ENCODE results near the gene KCNN3. TPM values are rescaled to one million over a fixed set of nuclear protein-coding genes. Genes with fewer than 3 reads are reported as not detected.

The KCNN3 gene
- polyA plus RNA-seq, 6 donors from 2014 or later: 0.03 TPM; not detected in 5

DNA sequence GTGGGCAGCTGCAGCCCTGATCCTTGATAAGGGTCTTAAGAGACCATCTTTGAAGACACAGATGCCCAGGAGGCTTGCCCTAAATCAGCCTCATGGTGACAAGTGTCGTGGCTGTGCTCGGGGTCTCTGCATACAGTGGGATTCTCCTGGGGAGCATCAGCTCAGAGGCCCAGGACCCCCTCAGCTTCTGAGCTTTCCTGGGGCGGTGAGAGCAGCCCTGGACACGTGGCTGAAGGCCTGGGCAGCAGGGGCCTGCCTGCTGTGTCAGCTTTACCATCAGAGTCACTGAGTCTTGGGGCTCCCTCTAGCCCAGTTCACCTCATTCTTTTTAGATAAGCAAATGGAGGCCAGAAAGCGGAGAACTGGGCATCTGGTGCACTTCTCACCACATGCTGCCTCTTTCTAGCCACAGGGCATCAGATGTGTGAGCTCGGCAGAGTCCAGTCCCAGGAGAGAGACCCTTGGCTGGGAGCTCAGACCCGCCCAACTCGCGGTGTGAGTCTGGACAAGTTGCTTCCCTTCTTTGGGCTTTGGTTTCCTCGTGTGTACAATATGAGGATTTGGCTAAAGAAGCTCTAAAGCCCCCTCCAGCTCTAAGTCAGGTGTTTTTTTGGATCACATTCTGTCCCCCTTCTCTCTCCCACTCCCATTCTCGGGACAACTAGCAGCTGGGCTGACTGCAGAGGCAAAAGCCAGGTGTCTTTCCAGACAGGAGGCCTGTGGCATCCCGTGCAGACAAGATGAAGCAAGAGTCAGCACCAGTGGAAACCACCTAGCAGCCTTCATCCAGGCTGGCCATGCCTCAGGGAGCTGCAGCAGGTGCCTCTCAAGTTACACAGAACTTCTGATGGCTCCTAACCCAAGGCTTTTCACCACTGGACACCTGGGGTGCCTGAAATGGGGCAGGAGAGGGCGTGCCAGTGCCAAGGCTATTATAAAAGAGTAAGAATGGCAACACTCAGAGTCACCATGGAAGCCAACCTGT is 119.1 kb downstream of the KCNN3 start:
- peaks cover 0 to 1% (median 0%) of the 10 kb centered on the region in 7 donors for H3K9me3 Mint-ChIP-seq
- H3K4me3 Mint-ChIP-seq: no peak overlapping the region
- peak overlapping the region in 1 of 6 donors; percentile 37 for H3K27ac Mint-ChIP-seq
- no peak for ATAC-seq (ENCODE audit: low read depth in 2 of 2)
- no peak for DNase-seq
- peaks cover 26 to 67% (median 64%) of the 10 kb centered on the region in 3 donors for H3K27me3 Mint-ChIP-seq
- H3K4me1 Mint-ChIP-seq: peaks cover 15 to 24% (median 22%) of the 10 kb centered on the region in 3 donors
- no peaks in the 10 kb centered on the region for H3K36me3 Mint-ChIP-seq

DNA sequence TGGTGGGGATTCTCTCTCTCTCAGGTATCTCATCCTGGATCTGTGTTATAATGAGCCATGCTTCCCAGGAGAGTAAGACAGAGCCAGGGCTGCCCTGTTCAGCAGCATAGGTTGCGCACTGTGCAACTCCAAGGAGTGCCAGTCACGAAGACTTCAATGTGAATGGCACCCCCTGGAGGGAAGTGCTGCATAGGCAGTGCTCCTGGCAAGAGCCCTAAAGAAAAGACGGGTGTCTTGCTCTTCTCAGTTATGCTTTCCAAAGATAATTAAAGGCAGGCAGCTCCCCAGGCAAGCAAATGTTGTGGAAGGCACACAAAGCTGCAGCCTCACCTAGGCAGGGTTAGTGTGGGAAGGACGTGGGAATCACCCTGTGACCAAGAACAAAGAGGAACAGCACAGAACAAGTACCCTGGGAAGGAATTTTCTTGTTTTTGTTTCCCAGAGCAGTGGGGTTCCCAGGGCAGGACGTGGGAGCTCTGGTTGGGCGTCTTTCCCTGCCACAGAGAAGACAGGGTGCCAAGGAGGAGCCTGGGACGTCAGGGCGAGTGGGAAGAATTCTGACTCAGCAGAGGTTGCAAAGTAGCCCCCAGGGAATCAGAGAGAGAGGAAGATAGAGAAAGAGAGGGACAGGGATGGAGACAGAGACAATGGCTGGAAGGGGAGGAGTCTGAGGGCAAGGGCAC is 120.9 kb downstream of the KCNN3 start:
- ATAC-seq (ENCODE audit: low read depth in 2 of 2) (no peak), DNase-seq (no peak)
- Mint-ChIP-seq H3K36me3 (no peaks in the 10 kb centered on the region), H3K4me3 (no peak overlapping the region), H3K27ac (no peak overlapping the region), H3K27me3 (peaks cover 17 to 57% (median 49%) of the 10 kb centered on the region in 3 donors), H3K4me1 (peaks cover 15 to 24% (median 22%) of the 10 kb centered on the region in 3 donors), H3K9me3 (peaks cover 0 to 1% (median 0%) of the 10 kb centered on the region in 7 donors)

DNA sequence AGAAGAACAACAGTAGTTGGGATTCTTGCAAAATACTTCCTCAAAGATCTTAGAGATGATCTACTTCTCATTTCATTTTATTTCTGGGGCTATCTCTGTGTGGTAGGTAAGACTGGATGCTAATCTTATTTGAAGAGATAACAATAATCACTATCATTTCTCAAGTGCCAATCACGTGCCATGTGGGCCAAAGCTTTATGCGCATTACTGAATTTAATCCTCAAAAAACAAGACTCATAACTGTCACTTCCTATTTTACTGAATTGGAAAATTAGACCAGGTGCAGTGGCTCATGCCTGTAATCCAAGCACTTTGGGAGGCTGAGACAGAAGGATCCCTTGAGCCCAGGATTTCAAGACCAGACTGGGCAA is 121.7 kb downstream of the KCNN3 start:
- H3K36me3 Mint-ChIP-seq: no peaks in the 10 kb centered on the region

DNA sequence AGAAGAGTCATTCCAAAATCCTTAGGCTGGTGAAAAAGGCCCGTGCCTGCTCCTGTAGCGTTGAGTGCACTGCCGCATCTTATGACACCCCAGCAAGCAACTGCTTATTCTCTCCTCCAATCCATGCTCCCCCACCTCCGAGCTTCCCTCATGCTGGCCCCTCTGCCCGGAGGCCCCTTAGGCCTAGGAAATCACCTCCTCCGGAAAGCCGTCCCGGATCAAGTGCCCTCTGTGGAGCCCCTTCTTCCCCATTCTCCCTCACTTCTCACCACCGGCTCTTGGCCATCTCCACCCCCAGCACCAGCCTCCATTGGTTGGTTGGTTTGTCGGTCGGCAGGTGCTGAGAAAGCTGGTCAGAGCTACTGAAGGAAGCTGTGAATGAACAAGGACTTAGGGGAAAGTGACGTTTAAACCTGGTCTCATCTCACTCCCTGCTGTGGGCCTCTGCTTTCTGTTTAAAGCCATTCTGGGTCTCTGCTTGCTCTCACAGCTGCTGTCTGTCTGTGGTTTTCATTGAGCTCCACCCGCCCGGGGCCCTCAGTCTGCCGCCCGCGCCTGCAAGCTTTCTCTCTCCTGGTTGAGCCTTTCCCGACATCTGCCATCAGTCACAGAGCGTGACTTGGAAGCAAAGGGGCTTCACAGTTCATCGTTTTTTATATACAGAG is 122.2 kb downstream of the KCNN3 start:
- ATAC-seq (ENCODE audit: low read depth in 2 of 2): peak; percentile 41 to 61
- DNase-seq: peak; percentile 8
- peaks cover 15 to 24% (median 22%) of the 10 kb centered on the region in 3 donors for H3K4me1 Mint-ChIP-seq

More for the DNA sequence above, 121.7 kb downstream of the KCNN3 start:
- DNase-seq (no peak), ATAC-seq (ENCODE audit: low read depth in 2 of 2) (no peak)
- H3K4me1 Mint-ChIP-seq: peaks cover 15 to 24% (median 22%) of the 10 kb centered on the region in 3 donors
- peaks cover 10 to 54% (median 49%) of the 10 kb centered on the region in 3 donors for H3K27me3 Mint-ChIP-seq
- H3K9me3 Mint-ChIP-seq: peaks cover 0 to 1% (median 0%) of the 10 kb centered on the region in 7 donors
- H3K27ac Mint-ChIP-seq: peak overlapping the region in 1 of 6 donors; percentile 55
- peak overlapping the region in 6 of 8 donors; percentile 37 to 73 (median 58) for H3K4me3 Mint-ChIP-seq

DNA sequence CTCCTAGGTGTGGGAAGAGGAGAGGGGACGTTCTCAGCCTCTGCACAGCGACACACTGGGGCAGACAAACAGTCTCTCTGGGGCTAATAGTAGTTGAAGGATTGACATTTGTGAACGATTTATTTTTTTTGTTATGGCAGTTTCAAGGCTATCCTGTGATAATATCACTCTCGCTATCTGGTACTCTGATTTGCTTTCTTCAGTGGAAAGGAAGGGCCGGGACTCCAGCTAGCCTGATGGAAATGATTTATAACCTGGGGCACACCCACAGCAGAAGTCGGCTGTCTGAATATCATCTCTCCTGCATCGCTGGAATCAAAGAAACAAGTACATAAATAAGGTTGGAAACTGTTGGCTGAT is 122.7 kb downstream of the KCNN3 start:
- Mint-ChIP-seq H3K27ac (peak overlapping the region in 1 of 6 donors; percentile 55), H3K9me3 (peaks cover 0 to 1% (median 0%) of the 10 kb centered on the region in 7 donors), H3K4me3 (peak overlapping the region in 1 of 8 donors; percentile 49), H3K27me3 (peaks cover 7 to 61% (median 58%) of the 10 kb centered on the region in 3 donors), H3K36me3 (no peaks in the 10 kb centered on the region), H3K4me1 (peaks cover 15 to 24% (median 22%) of the 10 kb centered on the region in 3 donors)
- DNase-seq (no peak), ATAC-seq (ENCODE audit: low read depth in 2 of 2) (no peak)

More for the DNA sequence above, 122.2 kb downstream of the KCNN3 start:
- Mint-ChIP-seq H3K4me3 (peak overlapping the region in 6 of 8 donors; percentile 49 to 73 (median 58)), H3K27me3 (peaks cover 6 to 56% (median 53%) of the 10 kb centered on the region in 3 donors), H3K9me3 (peaks cover 0 to 1% (median 0%) of the 10 kb centered on the region in 7 donors), H3K36me3 (no peaks in the 10 kb centered on the region), H3K27ac (peak overlapping the region in 2 of 6 donors; percentile 18 to 55)

DNA sequence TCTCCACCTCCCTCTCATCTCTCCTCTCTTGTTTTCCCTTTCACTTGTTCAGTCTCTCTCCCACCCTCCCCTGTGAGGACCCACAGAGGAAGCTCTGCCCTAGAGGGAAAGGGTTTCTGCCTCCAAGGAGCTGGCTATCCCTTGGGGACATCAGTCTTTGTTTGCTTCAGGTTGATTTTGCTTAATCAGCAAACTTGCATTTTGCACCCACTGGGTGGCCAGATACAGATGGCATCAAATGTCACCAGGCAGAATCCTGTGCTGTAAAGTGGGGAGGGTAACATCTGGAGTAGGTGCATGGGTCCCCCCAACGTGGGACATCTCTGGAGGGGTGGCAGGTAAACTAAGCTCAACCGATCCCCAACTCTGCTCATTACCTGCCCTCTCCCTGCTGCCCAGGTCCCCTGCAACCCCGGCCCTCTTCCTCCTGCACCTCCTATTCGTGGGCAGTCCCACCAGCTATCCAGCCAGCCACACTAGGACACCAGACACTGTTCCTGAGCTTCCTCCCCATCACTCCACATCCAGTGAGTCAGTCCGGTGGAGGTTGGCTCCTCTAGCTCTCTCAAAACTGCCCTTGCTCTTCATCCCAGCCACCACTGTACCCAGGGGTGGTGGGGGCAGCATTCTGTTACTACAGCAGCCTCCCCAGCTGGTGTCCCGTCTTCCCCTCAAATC is 123.3 kb downstream of the KCNN3 start:
- Mint-ChIP-seq H3K9me3 (peaks cover 0 to 1% (median 0%) of the 10 kb centered on the region in 7 donors), H3K4me1 (peaks cover 15 to 24% (median 22%) of the 10 kb centered on the region in 3 donors), H3K36me3 (peaks cover 0 to 5% of the 10 kb centered on the region in 2 donors), H3K4me3 (no peak overlapping the region), H3K27me3 (peaks cover 13 to 67% (median 64%) of the 10 kb centered on the region in 3 donors), H3K27ac (peak overlapping the region in 1 of 6 donors; percentile 37)
- ATAC-seq (ENCODE audit: low read depth in 2 of 2) (no peak), DNase-seq (no peak)

DNA sequence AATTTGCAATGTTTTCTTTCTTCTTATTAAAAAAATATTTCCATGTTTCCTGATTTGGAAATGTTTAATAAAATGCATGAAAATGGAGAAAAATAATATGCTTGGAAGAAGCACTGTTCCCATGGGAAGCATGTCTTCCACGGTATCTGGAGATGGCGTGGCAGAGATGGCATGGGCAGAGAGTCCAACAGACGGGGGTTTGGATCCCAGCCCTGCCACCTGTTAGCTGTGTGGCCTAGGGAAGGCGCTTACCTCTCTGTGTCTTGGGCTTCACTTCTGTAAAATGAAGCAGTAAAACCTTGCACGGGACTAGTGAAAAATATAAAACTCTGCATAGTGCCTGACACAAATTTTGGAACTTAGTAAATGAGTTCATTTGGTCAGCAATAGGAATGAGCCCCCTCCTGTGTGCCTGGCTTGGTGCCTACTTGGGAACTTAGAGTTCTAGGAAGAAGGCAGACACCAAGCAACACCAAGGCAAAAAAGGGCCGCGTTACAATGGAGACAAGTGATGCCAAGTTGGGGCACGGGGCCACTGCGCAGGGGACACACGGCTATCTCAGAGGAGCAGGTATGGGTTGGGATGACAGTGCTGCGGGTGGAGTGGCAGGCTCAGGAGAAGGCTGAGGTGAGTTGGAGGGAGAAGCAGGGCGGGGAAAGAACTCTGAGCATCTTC is 124.2 kb downstream of the KCNN3 start:
- Mint-ChIP-seq H3K4me1 (peaks cover 15 to 24% (median 22%) of the 10 kb centered on the region in 3 donors), H3K27me3 (peaks cover 17 to 69% (median 66%) of the 10 kb centered on the region in 3 donors), H3K36me3 (peaks cover 0 to 6% of the 10 kb centered on the region in 2 donors), H3K27ac (no peak overlapping the region), H3K4me3 (peak overlapping the region in 2 of 8 donors; percentile 41 to 79), H3K9me3 (peaks cover 0 to 3% (median 0%) of the 10 kb centered on the region in 7 donors)
- DNase-seq (no peak), ATAC-seq (ENCODE audit: low read depth in 2 of 2) (no peak)

DNA sequence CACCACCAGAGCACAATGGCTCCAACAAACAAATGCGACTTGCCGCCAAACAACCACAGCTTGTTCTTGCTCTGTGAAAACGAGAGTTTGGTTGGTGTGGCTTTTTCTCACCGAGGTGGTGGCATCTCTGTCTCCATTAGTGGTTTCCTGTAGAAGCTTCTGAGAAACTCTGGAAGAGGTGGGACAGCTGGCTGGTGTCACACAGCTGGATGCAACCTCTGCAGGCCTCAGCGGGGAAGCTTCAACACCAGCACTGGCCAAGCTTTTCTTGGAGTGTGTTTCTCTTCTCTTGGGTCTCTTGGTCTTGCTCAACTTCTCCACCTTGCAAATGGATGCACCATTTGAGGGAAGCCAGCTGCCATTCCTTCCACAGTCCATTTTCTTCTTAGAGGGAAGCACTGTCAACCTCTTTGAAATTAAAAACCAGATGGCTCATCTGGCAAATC is 124.8 kb downstream of the KCNN3 start:
- peaks cover 15 to 24% (median 22%) of the 10 kb centered on the region in 3 donors for H3K4me1 Mint-ChIP-seq

DNA sequence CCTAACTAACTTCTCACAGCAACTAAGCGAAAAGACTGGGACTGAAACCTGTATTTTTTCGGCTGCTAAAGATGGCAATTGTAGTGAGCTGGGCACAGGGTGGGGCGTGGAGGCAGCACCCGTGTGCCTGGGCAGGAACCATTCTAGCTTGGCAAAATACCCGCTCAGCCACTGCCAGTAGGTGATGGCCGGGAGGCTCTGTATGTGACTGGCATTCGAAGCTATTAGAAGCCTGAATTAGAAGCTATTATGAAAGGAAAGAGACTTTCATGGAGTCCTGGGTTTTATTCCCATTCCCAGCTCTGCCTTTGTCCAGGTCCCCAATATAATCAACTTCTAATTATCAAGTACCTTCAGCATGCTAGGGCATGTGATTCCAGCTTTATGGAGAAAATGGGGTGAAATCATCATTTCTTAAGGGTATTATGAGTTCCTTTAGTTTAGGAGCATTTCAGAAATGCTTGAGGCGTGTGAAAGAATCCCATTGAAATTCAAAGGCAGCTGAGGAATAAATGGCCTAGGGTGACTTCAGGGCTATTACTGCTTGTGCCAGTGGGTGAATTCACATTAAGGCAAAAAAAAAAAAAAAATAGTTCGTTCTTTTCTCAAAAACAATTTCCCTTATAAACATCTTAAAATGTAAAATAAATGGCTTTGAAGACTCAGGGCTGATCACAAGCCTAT is 125.6 kb downstream of the KCNN3 start:
- no peak overlapping the region for H3K4me3 Mint-ChIP-seq
- peaks cover 20 to 67% (median 65%) of the 10 kb centered on the region in 3 donors for H3K27me3 Mint-ChIP-seq
- ATAC-seq (ENCODE audit: low read depth in 2 of 2) (no peak), DNase-seq (no peak)
- H3K4me1 Mint-ChIP-seq: peaks cover 15 to 24% (median 22%) of the 10 kb centered on the region in 3 donors
- H3K36me3 Mint-ChIP-seq: peaks cover 0 to 6% of the 10 kb centered on the region in 2 donors
- H3K9me3 Mint-ChIP-seq: peaks cover 0 to 3% (median 0%) of the 10 kb centered on the region in 7 donors
- no peak overlapping the region for H3K27ac Mint-ChIP-seq

More for the DNA sequence above, 124.8 kb downstream of the KCNN3 start:
- DNase-seq (no peak), ATAC-seq (ENCODE audit: low read depth in 2 of 2) (no peak)
- Mint-ChIP-seq H3K27me3 (peaks cover 17 to 69% (median 66%) of the 10 kb centered on the region in 3 donors), H3K27ac (no peak overlapping the region), H3K4me3 (no peak overlapping the region), H3K36me3 (peaks cover 0 to 6% of the 10 kb centered on the region in 2 donors), H3K9me3 (peaks cover 0 to 3% (median 0%) of the 10 kb centered on the region in 7 donors)

DNA sequence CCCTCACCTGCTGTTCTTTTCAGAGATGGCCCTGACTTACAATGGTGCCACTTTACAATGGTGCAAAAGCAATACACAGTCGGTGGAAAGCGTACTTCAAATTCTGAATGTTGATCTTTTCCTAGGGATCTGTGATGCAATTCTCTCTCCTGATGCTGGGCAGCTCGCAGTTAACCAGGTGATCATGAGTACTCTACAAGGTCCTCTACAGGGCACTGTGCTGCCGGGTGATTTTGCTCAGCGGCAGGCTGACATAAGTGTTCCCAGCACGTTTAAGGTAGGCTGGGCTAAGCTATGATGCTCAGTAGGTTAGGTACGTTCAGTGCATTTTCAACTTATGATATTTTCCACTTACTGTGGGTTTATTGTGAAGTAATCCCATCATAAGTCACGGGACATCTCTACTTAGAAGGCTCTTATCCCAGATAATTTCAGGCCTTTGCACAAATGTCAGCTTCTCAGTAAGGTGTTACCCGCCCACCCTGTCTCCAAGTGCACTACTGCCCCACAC is 126.5 kb downstream of the KCNN3 start:
- Mint-ChIP-seq H3K36me3 (peaks cover 0 to 6% of the 10 kb centered on the region in 2 donors), H3K27ac (peak overlapping the region in 1 of 6 donors; percentile 52), H3K4me1 (peaks cover 15 to 22% (median 20%) of the 10 kb centered on the region in 3 donors), H3K4me3 (no peak overlapping the region), H3K9me3 (peaks cover 0 to 3% (median 0%) of the 10 kb centered on the region in 7 donors), H3K27me3 (peaks cover 25 to 67% (median 65%) of the 10 kb centered on the region in 3 donors)
- ATAC-seq (ENCODE audit: low read depth in 2 of 2) (no peak), DNase-seq (no peak)

DNA sequence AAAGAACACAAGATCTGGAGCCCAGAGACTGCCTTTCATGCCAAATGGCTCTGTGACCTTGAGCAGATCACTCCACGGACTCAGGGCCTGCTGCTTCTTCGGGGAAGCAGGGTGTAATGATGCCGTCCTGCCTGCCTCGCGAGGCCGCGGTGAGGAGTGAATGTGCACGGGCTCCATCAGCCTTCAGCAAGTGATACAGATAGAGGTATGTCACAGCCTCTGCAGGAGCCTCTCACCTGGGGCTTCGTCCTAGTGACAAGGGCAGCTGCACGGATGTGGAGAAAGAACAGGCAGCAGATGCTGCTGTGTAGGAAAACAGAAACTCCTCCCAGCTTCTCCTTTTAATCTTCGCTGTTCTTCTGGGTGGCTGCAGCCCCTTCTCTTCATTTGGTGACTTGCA is 127.5 kb downstream of the KCNN3 start:
- Mint-ChIP-seq H3K27me3 (peaks cover 22 to 67% (median 63%) of the 10 kb centered on the region in 3 donors), H3K36me3 (peaks cover 0 to 6% of the 10 kb centered on the region in 2 donors), H3K4me1 (peaks cover 6 to 12% (median 10%) of the 10 kb centered on the region in 3 donors), H3K9me3 (peaks cover 0 to 3% (median 0%) of the 10 kb centered on the region in 7 donors), H3K27ac (no peak overlapping the region), H3K4me3 (no peak overlapping the region)
- ATAC-seq (ENCODE audit: low read depth in 2 of 2): no peak
- DNase-seq: no peak

Measured in naive B cell (primary cell).